Ectodermal cell (in vitro differentiated cells): Measurements from ENCODE around the gene ABCA4.

Experiments used
- H3K27ac ChIP-seq: 2 replicates; pipeline ENCODE4 v1.7.0; 2013; ENCODE audit warnings: mild to moderate bottlenecking, low read depth, low read length; ENCODE audit not compliant: insufficient read depth, poor library complexity, severe bottlenecking
- H3K27me3 ChIP-seq: 2 replicates; pipeline ENCODE4 v1.7.0; 2013; ENCODE audit warnings: mild to moderate bottlenecking, low read length; ENCODE audit not compliant: insufficient read depth, control insufficient read depth, poor library complexity, severe bottlenecking
- H3K36me3 ChIP-seq: one replicate; pipeline ENCODE4 v1.7.0; 2013; ENCODE audit warnings: low read length; ENCODE audit not compliant: control insufficient read depth, insufficient read depth
- H3K4me1 ChIP-seq: one replicate; pipeline ENCODE4 v1.7.0; 2013; ENCODE audit warnings: low read length; ENCODE audit not compliant: control insufficient read depth, insufficient read depth
- H3K4me3 ChIP-seq: 2 replicates; pipeline ENCODE4 v1.7.0; 2013; ENCODE audit warnings: low read depth, low read length, control low read depth; ENCODE audit not compliant: insufficient read depth
- H3K9me3 ChIP-seq: 2 replicates; pipeline ENCODE4 v1.7.0; 2013; ENCODE audit warnings: mild to moderate bottlenecking, low read length, moderate library complexity; ENCODE audit not compliant: control insufficient read depth
- WGBS, 2 experiments: methylation state at CpG; one replicate each; pipeline ENCODE4 v1.1.7; 2013; ENCODE audit warnings: missing lambda C conversion rate in 2 of 2; 5-methylcytosine and 5-hydroxymethylcytosine counted together

Gene ABCA4

GRCh38 chr1:94017155-94017829, 103.7 kb downstream of the ABCA4 start:
- Histone ChIP-seq H3K27me3 (no peaks in the 10 kb centered on the region), H3K4me3 (no peak overlapping the region), H3K4me1 (no peaks in the 10 kb centered on the region), H3K36me3 (no peaks in the 10 kb centered on the region), H3K9me3 (no peaks in the 10 kb centered on the region), H3K27ac (no peak overlapping the region)
- 87 to 90% methylated on average over 6 of the region's 6 CpGs for WGBS, 2 experiments

DNA sequence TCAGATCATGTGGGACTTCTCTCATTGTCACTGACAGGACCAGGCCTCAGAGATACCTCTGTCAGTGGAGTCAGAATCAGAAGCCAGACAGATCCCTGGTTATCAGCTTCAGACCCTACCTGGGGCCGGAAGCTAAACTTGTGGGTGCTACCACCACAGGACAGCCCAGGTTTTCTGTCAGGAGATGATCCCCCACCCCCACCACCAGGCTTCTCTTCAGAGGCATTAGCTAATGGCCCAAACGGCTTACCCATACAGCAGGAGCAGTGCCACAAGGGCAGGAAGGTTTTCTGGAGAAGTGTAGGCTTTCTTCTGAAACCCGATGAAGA, 105.5 kb downstream of the ABCA4 start:
- Histone ChIP-seq H3K9me3 (no peaks in the 10 kb centered on the region), H3K27me3 (no peaks in the 10 kb centered on the region), H3K4me1 (no peaks in the 10 kb centered on the region), H3K27ac (no peak overlapping the region), H3K36me3 (no peaks in the 10 kb centered on the region), H3K4me3 (no peak overlapping the region)
- WGBS, 2 experiments = 91 to 96% methylated on average over 3 of the region's 3 CpGs

- H3K9me3 ChIP-seq = no peaks in the 10 kb centered on the region
- no peaks in the 10 kb centered on the region for H3K36me3 ChIP-seq
- no peaks in the 10 kb centered on the region for H3K4me1 ChIP-seq
- 92 to 95% methylated on average over 6 of the region's 6 CpGs for WGBS, 2 experiments
- no peak overlapping the region for H3K4me3 ChIP-seq
- H3K27me3 ChIP-seq = no peaks in the 10 kb centered on the region
- no peak overlapping the region for H3K27ac ChIP-seq
These were observed 106.1 kb downstream of the ABCA4 start for GRCh38 chr1:94014635-94015488.

DNA sequence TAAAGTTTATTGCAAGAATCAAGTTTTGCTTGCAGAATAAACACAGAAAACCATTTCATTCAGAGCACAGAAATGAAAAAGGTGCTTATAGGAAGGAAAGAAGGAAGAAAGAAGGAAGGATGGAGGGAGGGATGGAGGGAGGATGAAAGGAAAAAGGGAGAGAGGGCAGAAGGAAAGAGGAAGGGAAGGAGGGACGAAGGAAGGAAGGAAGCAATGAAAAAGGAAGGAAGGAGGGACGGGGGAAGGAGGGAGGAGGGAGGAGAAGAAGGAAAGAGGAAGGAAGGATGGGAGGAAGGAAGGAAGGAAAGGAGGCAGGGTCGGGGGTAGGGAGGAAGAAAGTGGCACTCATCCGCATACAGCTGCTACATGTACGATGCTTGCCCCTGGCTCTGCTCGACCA, 106.9 kb downstream of the ABCA4 start:
- Histone ChIP-seq H3K4me1 (no peaks in the 10 kb centered on the region), H3K36me3 (no peaks in the 10 kb centered on the region), H3K27me3 (no peaks in the 10 kb centered on the region), H3K27ac (no peak overlapping the region), H3K9me3 (no peaks in the 10 kb centered on the region), H3K4me3 (no peak overlapping the region)
- 88 to 92% methylated on average over 6 of the region's 6 CpGs for WGBS, 2 experiments

GRCh38 chr1:94013367-94013878, 107.5 kb downstream of the ABCA4 start:
- WGBS, 2 experiments = 73 to 81% methylated on average over 8 of the region's 8 CpGs
- H3K27ac ChIP-seq = no peak overlapping the region

GRCh38 chr1:94012708-94013366, 108.1 kb downstream of the ABCA4 start:
- Histone ChIP-seq H3K27me3 (no peaks in the 10 kb centered on the region), H3K36me3 (no peaks in the 10 kb centered on the region), H3K4me3 (no peak overlapping the region), H3K27ac (no peak overlapping the region), H3K4me1 (no peaks in the 10 kb centered on the region), H3K9me3 (no peaks in the 10 kb centered on the region)
- 38 to 39% methylated on average over 19 of the region's 19 CpGs for WGBS, 2 experiments

More at GRCh38 chr1:94013367-94013878, 107.5 kb downstream of the ABCA4 start:
- Histone ChIP-seq H3K4me1 (no peaks in the 10 kb centered on the region), H3K9me3 (no peaks in the 10 kb centered on the region), H3K4me3 (no peak overlapping the region), H3K27me3 (no peaks in the 10 kb centered on the region), H3K36me3 (no peaks in the 10 kb centered on the region)

GRCh38 chr1:94011709-94012595, 109.0 kb downstream of the ABCA4 start:
- no peaks in the 10 kb centered on the region for H3K9me3 ChIP-seq
- no peaks in the 10 kb centered on the region for H3K27me3 ChIP-seq
- H3K27ac ChIP-seq = no peak overlapping the region
- no peak overlapping the region for H3K4me3 ChIP-seq
- WGBS, 2 experiments = 77% methylated on average over 6 of the region's 6 CpGs
- no peaks in the 10 kb centered on the region for H3K36me3 ChIP-seq
- no peaks in the 10 kb centered on the region for H3K4me1 ChIP-seq

- Histone ChIP-seq H3K4me1 (no peaks in the 10 kb centered on the region), H3K27me3 (no peaks in the 10 kb centered on the region), H3K27ac (no peak overlapping the region), H3K36me3 (no peaks in the 10 kb centered on the region), H3K4me3 (no peak overlapping the region), H3K9me3 (no peaks in the 10 kb centered on the region)
- WGBS, 2 experiments = 91 to 93% methylated on average over 8 of the region's 8 CpGs
These were observed 109.8 kb downstream of the ABCA4 start for GRCh38 chr1:94011129-94011528.

DNA sequence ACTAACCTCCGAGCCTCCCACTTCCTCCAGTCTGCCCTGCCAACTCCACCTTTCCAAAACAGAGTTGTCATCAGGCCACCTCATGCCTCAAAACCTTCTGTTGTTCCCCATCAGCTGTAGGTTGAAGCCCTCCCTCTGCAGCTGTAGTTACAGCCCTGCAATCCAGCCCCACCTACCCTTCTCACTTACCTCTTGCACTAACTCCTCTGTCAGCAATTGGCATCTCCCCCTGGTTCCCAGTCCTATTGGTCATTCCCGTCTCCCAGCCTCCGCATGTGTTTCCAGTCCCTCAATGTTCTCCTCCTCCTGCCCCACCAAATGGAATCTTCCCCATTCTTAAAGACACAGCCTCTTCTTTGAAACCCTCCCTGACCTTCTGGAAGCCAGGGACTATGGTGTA, 111.6 kb downstream of the ABCA4 start:
- Histone ChIP-seq H3K4me3 (no peak overlapping the region), H3K27me3 (no peaks in the 10 kb centered on the region), H3K27ac (no peak overlapping the region), H3K9me3 (no peaks in the 10 kb centered on the region), H3K36me3 (no peaks in the 10 kb centered on the region), H3K4me1 (no peaks in the 10 kb centered on the region)
- WGBS, 2 experiments = 89 to 93% methylated on average over 3 of the region's 3 CpGs
